NCI-H345 (cell line): ENCODE measurements around the gene SLC25A18.

Experiments
- DNase-seq: peaks from one replicate; lab custom pipeline; 2025; lab: John Stamatoyannopoulos, UW

The SLC25A18 gene

DNA sequence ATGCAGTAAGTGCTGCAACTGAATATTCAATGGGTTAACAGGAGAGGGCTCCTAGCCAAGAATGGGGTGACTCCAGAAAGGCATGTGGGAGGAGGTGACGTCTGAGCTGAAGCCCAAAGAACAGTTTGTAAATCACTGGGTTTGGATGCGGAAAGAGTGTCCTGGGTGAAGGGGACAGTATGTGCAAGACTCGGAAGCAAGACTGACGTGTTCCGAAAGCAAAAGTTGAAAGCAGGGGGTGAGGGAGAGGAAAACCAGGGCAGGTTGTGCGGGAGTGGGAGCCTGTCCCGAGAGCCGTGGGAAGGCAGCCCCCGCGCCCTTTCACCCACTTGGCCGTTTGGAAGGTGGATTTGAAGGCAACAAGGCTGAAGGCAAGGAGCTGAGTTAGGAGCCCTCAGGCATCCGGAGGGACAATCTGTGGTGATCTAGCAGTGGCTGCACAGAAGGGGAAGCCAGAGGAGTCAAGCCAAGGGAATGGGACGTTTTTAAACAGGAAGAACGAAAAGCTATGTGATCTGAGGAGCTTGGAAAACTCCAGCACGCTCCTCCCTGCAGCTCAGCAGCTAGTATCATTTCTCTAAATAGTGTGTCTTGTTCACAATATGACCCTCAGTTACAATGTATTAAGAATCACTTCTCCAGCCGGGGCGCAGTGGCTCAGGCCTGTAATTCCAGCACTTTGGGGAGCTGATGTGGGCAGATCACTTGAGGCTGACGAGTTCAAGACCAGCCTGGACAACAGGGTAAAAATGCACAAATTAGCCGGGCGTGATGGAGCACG lies 7.7 kb downstream of the SLC25A18 start:
- no peak for DNase-seq

DNA sequence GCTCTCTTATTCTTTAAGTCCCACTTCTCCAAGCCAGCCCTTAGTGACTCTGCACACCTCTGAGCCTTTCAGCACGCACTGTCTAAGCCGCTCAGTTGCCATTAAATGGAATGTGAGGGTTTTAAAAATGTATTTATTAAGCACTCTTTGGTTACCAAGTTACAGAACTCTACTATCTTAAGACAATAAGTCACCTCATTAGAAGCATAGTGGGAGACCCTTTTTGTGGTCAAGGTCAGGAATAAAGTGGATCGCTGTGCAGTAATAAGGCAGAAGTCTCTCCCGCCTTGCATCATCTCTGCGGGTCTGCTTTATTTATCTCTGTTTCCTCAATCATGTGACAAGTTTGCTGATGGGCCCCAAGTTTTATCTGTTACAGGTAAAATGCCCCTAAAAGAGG lies 11.9 kb downstream of the SLC25A18 start:
- DNase-seq = no peak

DNA sequence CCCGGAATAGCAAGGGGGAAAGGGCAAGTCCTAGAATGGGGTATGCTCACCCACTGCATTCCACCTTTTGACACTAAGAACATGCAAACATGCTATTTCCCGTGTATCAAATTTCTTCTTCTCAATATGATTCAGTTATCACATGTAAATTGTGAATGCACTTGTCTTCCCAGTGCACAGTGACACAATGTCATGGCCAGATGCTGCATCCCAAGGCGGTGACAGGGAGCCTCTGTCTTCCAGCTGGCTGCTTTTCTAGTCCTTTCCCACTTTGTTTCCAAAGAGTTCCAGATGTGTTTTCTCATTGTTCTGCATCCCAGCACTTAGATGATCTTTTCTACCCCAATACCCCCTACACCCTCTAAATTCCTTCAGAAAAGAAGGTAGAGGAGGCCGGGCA lies 12.4 kb downstream of the SLC25A18 start:
- no peak for DNase-seq

DNA sequence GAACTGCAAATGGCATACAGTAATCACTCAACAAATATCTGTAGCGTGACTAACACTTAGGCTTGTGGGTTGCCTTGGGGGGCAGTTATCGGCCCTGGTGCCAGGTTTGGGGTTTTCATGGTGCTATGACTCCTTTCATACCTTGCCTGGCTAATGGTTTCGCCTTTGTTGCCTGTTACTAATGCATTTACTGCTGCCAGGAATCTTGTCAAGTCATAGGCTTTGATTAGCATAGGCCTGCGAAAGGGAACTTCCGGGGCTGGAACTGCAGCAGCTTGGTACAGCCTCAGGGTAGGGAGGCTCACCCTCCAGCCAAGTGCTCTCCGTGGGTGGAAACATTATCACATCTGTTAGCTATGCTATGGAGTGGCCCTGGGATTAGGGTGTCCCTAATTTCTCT lies 13.2 kb downstream of the SLC25A18 start:
- DNase-seq = peak; percentile 36

DNA sequence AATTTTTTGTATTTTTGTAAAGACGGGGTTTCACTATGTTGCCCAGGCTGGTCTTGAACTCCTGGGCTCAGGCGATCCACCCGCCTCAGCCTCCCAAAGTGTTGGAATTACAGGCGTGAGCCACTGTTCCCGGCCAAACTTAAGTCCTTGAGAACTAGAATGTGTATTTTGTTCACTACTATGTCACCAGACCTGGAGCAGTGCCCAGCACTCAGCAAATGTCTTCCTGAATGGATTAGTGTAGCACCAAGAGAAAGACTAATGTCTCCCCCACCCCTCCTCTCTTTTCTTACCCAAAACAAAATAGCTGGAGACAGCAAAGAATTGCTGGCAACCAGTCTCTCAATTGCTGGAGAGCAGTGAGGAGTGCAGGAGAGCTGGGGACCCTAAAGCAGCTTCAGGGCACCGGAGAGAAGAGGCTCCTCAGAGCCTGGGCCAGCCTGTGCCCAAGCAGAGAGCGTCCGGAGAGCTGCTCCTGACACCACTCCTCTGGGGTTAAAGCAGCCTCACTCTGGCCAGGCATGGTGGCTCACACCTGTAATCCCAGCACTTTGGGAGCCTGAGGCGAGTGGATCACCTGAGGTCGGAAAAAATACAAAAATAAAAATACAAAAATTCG lies 14.9 kb downstream of the SLC25A18 start:
- no peak for DNase-seq

DNA sequence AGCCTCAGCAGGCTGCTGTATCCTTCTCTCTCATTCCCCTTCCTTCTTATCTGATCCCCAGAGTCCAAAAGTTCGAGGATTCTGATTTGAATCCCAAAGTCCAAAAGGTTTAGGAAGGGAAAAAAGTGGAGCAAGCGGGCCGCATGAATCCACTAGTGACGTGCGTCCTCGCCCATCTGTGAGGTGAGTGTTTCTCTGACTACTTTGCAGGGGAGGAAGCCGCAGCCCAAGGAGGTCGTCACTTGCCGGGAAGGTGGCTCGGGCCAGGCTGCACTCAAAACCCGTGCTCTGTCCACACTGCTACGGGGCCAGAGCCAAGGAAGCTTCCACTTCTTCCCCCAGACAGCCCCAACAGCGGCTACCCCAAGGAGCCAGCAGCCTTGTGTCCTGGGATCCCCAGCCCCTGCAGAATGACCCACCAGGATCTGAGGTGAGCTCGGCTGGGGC lies 16.3 kb downstream of the SLC25A18 start:
- no peak for DNase-seq

DNA sequence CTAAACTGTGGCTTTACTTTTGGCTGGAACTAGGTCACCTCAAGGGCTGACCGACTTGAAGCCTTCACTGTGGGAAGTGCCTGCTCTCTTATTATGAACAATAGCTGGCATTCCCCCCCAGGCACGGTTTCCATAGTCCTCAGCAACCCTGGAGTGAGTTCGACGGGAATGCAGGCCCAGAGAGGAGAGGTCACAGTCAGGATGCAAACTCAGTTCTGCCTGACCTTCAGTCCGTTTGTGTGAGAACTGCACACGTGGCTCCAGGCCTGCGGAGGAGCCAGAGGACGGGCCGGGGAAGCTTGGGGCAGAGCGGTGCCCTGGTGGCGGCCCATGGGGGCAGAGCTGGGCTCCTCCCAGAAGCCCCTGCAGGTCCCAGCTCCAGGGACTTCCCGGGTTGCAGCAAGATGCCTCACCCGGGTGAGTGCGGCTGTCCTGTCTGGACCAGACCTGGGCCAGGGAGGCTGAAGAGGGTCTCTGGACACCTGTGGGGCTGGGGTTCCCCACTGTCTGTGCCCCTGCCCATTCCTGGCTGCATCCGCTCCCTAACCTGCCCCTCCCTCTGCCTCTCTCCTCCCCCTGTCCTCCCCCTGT lies 17.2 kb downstream of the SLC25A18 start:
- DNase-seq = no peak

- no peak for DNase-seq
Observed at GRCh38 chr22:17581056-17581455, 17.8 kb downstream of the SLC25A18 start.

DNA sequence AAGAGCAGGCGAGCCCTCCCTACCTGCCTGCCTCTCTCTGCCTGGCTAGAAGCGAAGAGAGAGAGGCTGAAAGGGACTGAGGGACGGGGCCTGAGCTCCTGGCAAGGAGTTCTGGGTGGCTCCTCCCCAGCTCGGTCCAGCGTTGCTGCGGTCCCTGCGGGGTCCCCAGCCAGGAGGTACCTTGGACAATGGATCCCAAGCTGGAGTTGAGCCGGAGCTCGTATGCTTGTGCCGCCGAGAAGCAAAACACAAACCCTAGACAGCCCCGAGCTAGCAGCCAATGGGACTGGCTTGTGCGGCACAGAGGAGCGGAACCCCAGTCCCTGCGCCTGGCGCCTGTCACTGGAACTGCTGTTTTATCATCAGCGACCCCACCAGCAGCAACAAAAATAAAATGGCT lies 18.3 kb downstream of the SLC25A18 start:
- DNase-seq = no peak

GRCh38 chr22:17583151-17583550 lies 19.9 kb downstream of the SLC25A18 start:
- no peak for DNase-seq

- no peak for DNase-seq
Observed at GRCh38 chr22:17586831-17587440, 23.6 kb downstream of the SLC25A18 start.

DNA sequence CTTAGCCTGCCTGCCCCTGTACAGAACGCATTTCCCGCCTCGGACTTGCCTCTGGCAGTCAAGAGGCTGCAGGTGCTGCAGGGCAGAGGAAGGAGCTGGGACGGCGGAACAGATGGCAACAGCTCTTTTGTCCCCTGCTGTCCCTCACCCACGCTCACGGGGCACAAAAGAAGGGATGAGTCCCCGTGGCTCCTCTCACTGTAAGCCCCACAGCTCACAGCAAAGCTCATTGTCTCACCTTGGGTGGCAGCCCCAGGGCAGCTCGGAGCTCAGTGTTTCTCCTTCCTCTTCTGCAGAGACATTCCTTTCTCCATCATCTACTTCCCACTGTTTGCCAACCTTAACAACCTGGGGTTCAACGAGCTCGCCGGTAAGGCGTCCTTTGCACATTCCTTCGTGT lies 24.3 kb downstream of the SLC25A18 start:
- no peak for DNase-seq

- DNase-seq = no peak
Observed at GRCh38 chr22:17588606-17589005, 25.3 kb downstream of the SLC25A18 start.

DNA sequence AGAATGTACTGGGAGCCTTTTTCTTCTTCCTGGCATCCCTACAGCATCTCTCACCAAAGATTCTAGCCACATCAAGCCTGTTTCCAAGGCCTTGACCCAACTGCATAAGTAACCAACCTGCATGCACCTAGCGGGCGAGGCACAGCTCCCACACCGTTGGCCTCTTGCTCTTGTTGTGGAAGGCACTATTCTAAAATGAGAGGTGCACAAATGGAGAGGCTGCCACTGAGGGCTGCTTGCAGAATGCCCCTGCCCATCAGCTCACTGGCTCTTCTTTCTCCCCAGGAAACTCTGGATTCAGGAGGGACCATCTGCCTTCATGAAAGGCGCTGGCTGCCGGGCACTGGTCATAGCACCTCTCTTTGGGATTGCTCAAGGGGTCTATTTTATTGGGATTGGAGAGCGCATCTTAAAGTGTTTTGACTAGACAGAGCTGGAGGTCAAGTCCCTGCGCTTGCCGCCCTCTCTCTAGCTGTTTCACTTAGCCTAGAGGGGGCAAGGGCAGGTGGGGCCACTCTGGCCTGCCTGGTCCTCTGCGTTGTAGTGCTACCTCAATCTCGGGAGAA lies 26.6 kb downstream of the SLC25A18 start:
- no peak for DNase-seq

DNA sequence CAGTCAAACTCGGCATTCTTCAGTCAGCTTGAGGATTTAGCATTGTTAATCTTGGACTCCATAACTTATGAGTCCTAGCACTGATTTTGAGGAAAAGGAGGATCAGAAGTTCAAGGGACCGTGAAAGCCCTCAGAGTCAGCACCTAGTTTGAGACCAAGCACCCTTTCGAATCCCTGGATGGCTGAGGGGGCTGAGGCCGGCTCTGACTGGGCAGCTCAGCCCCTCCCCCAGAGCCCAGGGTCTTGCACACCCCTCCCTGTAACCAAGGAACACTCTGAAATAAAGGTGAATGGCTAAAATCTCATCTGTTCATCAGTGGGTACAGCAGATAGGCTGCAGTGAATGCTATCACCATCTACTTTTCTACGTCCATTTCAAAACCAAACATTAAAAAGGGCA lies 27.3 kb downstream of the SLC25A18 start:
- no peak for DNase-seq

GRCh38 chr22:17592201-17592600 lies 28.9 kb downstream of the SLC25A18 start:
- no peak for DNase-seq

DNA sequence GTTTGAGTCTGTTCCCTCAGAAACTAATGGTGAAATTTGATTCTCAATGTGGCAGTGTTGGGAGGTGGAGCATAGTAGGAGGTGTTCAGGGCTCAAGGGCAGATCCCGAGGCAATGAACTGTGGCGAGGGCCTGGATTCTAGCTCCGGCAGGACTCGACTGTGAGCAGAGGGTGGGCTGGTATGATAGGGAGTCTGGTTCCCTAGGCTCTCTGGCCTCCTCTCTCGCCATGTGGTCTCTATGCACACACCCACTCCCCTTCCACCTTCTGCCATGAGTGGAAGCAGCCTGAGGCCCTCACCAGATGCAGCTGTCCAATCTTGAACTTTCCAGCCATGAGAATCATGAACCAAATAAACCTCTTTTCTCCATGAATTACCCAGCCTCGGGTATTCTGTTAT lies 32.9 kb downstream of the SLC25A18 start:
- no peak for DNase-seq

- DNase-seq = no peak
Observed at GRCh38 chr22:17597217-17597616, 33.9 kb downstream of the SLC25A18 start.

DNA sequence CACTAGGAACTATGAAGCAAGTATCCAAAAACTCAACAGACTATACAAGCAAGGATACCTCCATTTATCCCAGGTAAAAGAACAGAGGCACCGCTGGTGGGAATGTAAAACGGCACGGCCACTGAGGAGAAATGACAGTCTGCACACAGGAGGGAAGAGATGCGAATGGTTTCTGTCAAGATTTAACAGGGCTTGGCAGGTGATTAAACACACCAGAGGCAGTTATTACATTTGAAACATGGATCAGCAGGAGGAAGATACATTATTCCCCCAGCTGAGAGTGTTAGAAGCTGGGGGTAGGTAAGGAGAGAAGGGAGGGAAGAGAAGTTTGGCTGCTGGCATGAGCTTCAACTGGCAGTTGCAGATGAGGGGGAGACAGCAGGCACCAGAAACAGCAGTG lies 35.0 kb downstream of the SLC25A18 start:
- no peak for DNase-seq

GRCh38 chr22:17601031-17601430 lies 37.7 kb downstream of the SLC25A18 start:
- no peak for DNase-seq

DNA sequence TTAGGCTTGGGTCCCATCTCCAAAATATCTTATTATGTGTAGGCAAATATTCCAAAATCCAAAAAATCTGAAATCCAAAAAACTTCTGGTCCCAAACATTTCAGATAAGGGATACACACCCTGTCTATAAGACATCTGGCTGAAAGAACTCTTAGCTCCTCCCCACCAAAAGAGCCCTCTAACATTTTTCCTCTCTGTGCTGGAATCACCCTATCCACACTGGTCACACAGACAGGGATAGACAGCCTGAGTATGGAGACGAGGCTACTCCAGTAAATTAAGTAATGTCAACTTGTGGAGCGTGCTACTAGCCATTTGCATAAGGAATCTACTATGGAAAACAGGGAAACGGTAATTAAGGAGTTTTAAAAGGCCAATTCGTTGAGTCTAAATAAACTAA lies 40.4 kb downstream of the SLC25A18 start:
- no peak for DNase-seq

- DNase-seq = no peak
Observed at GRCh38 chr22:17606496-17606895, 43.2 kb downstream of the SLC25A18 start.
